ENCODE measurements around the gene NAP1L1.

The NAP1L1 gene

DNA sequence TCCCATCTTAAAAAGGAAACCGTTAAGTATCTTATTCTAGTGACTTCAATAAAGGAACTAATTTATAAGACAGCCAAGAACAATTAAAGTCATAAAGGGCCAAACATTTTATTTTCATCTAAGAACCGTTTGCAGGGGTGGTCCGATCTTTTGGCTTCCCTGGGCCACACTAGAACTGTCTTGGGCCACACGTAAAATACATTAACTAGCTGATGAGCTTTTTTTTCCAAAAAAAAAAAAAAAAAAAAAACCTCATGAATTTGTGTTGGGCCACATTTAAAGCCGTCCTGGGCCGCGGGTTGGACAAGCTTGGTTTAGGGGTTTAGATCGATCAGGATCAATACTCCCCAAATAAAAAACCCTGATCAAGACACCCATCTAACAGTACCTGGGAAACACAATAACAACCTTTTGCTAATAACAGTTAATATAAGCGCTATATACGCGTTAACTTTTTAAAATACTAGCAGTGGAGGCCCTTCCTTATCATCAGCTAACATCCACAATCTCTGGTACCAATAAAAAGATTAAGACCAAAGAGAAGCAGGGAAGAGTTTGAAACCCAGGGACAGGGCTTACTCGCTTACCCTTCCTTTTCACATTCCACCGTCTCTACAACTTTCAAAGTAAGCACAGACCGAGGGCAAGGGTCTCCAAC lies 1.1 kb downstream of the NAP1L1 start:
- no peak for DNase-seq

DNA sequence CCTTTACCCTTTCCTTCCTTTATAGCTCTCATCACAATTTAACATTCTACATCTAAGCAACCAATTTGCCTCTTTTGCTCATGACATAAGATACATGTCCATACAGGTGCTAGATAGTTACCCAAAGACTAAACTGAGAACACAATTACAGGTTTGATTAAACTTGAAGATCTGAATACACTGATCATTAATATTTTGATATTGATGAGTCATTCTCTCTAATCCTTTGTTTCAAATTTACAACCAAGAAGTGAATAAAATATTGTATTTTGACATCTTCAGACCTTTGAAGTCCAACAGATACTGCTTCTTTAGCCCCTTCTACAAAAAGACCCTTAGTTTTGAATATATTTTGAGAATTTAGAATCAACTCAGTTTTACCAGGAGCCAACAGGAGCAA lies 2.6 kb downstream of the NAP1L1 start:
- DNase-seq: no peak

DNA sequence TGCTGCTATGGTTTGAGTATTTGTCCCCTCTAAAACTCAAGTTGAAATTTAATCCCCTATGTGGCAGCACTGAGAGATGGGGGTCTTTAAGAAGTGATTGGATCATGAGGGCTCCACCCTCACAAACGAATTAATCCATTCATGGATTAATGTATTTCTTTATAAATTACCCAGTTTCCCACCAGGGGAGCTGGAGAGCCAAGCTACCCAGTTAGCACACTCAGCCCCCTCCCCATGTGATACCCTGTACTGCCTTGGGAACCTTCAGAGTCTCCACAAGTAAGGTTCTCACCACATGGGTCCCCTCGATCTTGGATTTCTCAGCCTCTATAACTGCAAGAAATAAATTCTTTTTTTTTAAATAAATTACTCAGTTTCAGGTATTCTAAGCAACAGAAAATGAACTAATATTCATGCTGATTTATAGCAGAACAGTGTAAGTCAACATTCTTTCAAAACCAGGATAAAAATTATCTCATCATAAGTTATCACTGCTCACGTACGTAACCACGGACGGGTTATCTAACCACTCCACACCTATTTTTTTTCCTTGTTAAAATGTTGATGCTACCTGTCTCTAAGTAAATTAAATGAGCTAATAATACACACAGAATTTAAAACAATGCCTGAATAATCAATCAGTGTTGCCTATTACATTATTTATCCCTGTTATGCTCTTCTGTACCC lies 3.6 kb downstream of the NAP1L1 start:
- DNase-seq: no peak

DNA sequence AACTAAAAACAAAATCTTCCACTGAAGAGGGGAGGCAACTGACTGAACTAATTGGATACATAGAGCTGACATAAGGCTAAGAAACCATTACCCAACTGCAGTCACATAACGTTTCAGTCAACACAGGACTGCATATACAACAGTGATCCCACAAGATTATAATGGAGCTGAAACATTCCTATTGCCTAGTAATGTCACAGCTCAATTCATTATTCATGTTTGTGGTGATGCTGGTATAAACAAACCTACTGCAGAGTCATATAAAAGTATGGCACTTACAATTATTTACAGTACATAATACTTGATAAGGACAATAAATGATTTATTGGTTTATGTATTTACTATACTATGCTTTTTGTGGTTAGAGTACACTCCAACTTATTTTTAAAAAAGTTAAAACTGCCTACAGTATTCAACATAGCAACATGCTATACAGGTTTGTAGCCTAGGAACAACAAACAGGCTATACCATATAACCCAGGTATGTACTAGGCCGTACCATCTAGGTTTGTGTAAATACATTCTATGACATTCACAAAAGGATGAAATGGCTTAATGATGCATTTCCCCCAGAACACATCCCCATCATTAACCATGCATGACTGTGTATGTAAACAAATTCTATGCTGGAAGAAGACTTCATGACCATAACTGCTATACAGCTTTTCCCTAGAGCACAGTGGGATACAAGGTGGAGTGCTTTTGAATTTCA lies 4.3 kb downstream of the NAP1L1 start:
- DNase-seq: no peak

DNA sequence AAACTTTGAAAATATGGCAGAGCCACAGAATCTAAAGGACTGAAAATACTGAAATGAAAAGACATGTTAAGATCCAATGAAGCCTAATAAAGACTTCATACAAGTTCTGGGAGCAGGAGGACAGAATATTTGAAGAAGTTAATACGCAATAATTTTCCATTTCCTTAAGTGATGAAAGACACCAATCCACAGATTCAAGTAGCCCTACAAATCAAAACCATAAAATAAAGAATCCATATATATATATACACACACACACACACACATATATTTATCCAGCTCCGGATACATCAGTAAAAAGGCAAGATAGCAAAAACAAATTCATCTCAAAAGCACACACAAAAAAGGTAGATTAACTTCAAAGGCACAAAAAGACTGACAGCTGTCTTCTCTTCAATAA lies 5.7 kb downstream of the NAP1L1 start:
- no peak for DNase-seq

DNA sequence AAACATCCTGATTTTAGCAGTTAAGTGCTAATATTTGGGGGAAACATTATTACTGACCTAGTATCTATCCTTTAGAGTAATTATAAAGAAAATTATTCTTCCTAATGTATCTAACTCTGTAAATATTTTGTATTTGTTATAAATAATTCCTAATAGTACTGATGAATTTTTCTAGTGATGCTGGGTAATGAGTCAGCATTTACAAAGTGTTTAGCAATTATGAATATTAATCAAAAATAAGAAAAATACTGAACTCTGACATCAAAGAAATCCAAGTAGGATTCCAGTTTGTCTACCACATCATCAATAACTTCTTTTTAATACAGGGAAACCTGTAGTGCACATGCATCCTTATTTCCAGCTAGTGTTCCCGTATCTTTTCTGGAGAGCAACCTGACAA lies 9.0 kb downstream of the NAP1L1 start:
- no peak for DNase-seq

DNA sequence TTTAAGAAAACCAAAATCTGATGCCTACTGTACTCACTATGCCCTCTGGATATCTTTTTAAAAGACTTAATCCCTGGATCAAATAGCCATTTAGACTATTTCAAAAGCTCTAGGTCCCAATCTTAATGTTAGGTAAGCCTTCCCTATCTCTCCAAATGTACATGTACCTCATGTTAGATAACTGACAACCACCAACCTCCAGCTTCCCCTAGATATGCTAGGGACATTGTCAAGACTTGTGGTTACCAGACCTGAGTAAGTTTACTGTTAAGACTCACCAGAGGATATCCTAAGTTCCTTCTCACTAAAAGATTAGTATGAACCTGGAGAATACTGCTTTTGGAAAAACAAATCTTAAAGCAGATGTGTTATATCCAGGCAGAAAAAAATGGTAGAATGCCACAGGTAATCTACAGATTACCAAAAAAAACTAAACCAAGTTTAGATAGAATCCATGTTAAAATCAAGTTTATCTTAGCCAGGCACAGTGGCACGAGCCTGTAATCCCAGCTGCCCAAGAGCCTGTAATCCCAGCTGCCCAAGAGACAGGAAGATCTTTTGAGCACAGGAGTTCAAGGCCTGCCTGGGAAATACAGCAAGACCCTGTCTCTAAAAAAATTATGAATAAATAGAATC lies 9.7 kb downstream of the NAP1L1 start:
- no peak for DNase-seq

DNA sequence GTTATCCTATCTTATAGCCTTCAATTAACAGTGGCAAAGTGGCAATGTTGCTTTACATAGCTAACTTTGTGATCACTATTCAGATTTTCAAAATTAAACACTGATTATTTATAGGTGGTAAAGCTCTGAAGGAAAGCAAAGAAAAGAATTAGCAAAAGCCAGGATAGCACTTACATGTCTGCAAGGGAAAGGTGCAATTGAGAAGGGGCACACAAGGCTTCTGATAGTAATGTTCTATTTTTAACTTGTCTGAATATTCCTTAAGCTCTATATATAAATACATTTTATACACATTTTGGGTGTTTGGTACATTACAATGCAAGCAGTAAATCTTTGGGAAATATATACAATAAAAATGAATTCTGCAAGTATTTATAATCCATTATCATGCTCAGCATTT lies 10.9 kb downstream of the NAP1L1 start:
- DNase-seq: no peak

DNA sequence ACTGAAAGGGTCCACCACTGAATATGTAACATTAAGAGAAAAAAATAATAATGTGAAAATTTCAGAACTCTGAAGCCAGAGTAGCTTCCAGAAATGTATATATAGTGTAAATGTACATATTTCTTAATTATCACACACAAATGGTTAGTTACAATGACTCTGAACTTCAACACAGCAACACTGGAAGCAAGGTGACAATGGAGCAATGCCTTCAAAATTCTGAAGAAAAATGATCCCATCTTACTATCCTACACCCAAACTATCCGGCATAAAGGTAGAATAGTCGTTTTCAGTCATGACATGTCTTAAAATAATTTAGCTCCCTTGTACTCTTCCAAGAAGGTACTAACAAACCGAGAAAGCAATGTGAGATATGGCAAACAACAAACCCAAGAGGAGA lies 11.9 kb downstream of the NAP1L1 start:
- no peak for DNase-seq

DNA sequence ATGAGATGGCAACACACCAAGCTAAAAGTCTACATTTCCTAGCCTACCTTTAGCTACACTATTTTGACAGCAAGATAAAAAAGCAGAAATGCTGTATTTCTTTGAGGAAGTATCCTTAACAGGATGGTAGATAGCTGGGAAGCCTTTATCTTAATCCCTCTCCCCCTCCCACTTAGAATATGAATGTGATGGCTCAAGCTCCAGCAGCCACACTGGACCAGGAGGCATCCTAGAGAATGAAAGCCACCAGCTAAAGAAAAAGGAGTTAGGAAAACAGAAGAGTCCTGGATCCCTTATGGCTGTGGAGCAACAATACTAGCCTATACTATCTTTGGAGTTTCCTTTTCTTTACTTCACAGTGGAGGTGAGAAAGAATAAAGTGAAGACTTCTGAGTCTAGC lies 15.1 kb downstream of the NAP1L1 start:
- DNase-seq: no peak

DNA sequence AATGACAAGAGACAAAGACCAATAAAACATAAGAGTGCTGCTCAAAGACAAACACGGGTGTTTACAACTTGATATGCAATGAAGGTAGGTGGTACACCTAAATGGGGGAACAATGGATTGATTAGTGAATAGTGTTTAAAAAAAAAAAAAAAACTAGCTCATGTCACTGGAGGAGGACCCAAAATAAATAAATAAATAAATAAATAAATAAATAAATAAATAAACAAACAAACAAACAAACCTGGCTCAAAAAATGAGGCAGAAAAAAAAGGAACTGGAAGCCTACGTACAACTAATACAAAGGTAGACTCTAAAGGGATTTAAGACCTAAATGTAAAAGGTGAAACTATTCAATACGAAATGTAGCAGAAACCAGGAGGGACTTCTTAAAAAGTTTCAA lies 18.6 kb downstream of the NAP1L1 start:
- DNase-seq: no peak

DNA sequence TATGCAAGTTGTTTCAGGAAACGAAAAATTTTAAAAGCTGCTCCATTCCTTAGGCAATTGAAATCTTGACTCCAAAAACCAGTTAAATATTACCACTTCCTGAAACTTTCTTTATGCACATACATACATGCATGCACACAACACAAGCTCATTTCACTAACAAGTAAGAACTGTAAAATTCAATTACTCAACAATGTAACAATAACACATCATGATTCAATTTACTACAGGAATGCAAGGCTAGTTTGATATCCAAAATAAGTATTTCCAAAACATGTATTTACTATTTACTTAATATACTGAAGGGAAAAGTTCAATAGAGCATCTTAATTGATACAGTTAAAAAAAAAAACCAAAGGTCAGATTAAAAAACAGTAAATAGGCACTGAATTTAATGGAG lies 19.6 kb downstream of the NAP1L1 start:
- no peak for DNase-seq

DNA sequence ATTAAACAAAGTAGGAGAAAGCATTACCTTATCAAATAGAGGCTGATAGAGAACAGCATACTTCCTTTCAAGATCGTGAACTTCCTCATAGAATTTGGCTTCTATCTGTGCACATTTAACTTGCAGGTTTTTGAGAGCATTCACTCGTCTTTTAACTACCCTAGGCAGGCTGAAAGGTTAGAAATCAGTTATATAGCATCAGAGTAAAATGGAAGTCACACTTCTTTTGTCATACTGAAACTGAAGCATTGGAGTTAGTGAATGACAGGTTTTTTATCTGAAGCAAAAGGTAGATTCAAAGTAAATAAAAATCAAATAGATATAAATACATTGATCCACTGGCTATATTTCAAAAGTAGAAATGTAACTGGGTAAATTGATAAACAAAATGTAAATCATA lies 24.4 kb downstream of the NAP1L1 start:
- no peak for DNase-seq

DNA sequence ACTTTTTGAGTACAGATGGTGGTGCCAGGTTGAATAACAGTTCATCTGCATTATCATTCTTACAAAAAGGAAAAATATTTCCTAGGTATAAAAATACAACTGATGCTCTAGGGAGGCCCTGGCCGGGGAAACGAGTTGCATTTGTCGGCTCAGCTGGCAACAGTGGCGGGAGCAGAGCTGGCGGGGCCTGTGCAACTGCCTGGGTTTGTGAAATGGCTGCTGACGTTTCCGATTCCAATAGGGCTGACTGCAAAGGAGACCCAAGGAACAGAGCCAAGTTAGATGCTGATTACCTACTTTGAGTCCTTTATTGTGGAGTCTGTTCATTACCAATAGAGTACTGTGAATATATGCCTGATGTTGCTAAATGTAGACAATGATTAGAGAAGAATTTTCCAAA lies 27.2 kb downstream of the NAP1L1 start:
- no peak for DNase-seq

DNA sequence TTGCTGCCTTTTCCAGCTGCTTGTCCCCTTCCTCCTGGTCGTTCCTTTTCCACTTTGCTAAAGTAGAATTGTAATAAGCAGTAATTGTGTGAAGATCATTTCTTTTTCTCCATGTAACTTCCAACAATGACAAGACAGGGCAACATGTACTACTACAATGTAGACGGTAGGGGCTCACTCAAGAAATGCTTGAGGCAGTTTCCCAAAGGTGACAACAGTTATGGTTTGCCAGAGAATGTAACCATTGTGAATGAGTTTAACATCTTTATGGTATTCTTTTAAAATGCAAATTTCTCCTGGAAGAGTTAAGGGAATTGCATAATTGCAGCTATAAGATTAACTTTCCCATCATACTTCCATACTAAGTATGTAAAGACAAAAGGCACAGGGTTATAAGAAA lies 29.1 kb downstream of the NAP1L1 start:
- DNase-seq: no peak

DNA sequence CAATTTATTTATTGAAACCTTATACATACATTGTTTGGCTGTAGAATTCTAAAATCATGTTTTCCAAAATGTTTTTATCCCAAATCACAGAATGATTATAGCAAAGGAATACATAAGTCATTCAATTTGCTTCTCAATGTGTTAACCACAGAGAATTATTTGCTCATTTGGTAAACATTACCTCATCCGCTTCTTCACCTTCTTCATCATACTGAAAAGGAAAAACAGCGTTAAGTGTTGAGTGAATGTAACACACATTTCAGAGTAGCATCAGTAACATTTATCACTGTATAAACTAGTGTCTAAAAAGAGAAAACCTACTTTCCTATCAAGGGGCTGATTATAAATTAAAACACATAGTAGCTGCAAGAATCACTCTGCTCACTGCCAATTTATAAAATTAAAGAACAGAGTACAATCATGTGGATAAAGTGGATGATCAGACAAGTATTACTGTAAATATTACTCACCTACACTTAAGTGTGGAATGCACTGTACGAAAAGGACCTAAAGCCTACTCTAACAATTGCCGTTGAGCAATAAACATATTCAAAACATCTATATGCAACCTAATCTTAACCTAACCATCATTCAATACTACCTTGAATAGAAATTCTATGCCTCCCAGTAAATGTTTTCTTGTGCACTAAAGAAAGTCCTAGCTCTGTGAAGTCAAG lies 34.8 kb downstream of the NAP1L1 start:
- DNase-seq: no peak

DNA sequence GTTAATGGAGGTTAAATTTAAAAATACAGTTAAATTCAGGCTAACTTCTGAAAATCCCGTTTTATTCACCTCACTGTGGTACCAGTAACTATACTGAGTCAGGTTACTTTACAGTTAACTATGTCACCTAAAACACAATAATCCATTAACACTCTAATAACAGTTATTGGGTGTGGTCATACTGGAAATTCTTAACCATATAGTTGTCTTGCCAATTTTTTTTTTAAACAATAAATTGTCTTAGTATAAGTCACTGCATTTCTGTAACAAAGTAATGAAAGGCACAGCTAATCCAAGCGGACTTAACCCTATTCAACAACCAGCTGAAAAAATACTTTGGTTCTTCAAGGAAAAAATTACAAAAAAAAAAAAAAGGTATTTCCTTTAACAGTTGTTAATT lies 36.7 kb downstream of the NAP1L1 start:
- DNase-seq: no peak

DNA sequence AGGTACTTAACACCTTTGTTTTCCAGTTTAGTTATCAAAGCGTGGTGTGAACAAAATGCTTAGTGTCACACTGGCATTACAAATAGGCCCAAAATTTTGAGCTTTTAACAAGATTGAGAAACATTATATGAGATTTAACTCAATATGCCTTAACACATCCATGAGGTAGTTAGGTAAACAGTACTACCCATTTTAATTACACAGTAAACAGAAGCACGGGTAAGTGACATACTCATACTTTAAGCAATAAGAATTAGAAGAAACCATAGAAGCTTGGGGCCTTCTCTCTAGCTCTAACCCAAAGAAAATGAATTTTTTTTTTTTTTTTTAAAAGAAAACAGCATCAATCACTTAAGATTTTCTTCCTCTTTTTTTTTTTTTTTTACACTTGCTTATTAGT lies 37.4 kb downstream of the NAP1L1 start:
- DNase-seq: no peak

DNA sequence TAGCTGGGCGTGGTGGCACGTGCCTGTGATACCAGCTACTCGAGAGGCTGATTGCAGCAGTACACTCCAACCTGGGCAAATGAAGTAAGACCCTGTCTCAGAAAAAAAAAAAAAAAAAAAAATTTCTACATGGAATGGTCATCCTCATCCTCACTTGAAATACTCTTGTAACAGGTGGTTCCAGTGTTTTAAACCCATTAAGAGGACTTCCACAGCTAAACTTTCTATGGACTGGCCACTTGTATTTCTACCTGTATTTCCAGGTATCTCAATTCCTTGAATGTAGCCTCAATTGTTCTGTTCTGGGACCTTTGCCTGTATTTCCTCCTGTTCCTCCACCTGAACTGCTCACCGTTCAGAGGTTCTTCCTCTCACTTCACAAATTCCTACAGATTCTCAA lies 41.1 kb downstream of the NAP1L1 start:
- no peak for DNase-seq

DNA sequence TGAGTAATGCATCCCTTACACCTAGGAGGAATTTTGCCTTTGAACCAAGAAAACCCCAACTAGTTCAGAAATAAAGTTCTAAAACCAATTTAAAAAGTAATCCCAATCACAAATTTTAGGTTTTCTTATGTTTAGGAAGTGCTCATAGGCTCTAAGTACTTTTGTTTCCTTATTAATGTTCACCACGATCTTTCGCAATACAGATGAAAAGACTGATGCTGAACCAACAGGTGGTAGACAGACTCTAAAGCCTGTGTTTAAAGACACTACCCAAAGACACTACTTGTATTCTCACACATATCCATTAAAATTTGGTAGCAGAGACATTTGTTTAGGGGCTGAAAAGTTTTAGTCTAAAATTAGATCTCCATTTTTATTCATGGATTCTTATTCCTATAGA lies 42.3 kb downstream of the NAP1L1 start:
- no peak for DNase-seq

DNA sequence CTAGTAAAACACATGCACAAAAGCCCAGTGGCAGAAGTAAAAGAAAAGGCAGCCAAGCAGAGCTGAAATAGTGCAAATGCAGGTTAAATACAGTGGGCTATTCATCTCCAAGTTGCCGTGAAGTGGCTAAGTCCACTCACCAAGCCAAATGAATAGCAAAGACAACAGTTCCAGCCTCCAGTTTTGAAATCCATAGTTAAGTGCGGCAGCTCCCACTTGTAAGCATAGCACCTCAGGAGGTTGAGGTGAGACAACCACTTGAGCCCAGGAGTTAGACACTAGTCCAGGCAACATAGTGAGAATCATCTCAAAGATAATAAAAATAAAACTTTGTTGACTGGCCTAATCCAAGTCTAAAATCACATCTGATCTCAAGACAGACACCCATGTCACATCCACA lies 43.1 kb downstream of the NAP1L1 start:
- no peak for DNase-seq

DNA sequence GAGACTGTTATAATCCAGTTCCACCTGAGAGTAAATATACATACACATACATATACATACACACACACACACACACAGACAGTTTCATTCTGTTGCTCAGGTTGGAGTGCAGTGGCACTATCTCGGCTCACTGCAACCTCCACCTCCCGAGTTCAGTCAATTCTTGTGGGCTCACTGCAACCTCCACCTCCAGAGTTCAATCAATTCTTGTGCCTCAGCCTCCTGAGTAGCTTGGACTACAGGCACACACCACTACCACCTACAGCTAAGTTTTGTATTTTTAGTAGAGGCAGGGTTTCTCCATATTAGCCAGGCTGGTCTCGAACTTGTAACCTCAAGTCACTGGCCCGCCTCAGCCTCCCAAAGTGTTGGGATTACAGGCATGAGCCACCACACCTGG lies 44.0 kb downstream of the NAP1L1 start:
- DNase-seq: no peak

DNA sequence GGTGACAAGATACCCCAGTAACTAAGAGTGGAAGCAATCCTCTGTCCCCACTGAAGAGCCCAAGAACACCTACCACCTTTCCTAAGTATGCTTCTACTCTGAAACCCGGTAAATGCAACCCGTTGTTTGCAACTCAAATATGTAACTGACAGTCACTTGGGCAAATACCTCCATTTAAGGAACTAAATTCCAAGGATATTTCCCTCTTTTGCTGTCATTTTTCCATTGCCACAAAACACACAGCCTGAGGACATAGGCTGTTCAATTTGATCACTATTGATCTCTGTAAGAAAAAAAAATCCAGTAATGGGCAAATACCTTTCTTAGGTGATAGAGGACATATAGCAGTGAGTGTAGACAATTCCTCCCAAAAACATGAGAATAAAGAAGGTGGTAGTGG lies 46.3 kb downstream of the NAP1L1 start:
- DNase-seq: no peak

Data from NCI-H1048 (cell line).